UCSD-AML1 (cell line): Measurements from ENCODE around the gene COG5.

ENCODE experiments used
- DNase-seq: peaks from one replicate; lab custom pipeline; 2025; ENCODE audit not compliant: unreplicated experiment; lab: John Stamatoyannopoulos, UW

The COG5 gene

DNA sequence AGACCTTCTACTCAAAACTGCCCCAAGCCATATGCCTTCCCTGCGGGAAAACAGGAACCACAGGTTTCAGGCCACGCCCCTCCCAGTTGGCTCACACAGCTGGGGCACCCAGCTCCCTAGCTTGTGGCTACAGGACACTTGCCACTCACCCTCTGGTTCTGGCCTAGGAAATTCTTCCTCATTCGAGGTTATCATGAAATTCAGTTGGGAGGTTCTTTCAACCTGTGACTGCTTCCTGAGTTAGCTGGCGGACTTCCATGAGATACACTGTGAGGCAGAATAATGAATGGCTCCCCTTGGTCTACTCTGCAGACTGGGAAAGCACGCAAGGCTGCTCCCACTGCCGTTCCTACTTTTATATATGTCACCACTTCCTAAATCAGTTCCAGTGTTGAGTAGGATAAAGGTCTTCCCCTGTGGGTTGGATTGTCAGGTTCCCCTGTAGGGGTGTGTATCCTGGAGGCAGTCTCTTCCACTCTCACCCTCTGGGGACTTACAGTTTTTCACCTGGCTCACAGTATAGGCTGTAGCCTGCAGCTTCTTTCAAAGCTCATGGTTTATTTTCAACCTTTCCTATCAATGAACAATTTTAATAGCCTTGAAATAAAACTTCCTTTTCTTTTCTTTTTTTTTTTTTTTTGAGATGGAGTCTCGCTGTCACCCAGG, 56.9 kb downstream of the COG5 start:
- no peak for DNase-seq

DNA sequence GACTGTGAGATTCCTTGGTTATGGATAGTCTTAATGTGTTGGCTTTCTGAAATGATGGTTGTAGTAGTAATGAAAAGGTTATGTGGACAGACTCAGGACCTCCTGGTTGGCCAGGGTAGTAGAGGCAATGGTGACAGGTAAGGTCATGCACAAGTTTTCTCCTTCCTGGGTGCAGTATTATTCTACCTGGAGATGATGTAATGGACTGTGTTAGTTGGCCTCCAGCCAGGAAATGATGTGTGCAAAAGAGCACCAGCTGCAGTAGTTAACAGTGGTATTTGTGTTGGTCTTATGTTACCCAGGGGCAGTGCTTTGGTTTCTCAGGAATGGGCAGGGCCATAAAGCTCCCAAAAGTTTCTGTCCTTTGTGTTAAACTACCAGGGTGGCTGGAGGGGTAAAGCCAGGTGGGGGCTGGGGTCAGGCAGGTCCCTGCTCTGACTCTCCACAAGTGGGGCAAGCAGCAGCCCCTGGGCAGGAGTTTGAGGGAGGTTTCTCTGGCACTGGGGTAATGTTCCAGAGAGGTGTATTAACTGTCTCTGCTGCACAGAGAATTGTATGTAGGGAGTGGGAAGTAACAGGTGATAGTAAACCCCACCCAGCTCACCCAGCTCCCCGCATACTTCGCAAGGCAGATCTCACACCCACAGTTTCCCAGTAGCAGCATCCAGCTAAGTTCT, 57.6 kb downstream of the COG5 start:
- DNase-seq: no peak

DNA sequence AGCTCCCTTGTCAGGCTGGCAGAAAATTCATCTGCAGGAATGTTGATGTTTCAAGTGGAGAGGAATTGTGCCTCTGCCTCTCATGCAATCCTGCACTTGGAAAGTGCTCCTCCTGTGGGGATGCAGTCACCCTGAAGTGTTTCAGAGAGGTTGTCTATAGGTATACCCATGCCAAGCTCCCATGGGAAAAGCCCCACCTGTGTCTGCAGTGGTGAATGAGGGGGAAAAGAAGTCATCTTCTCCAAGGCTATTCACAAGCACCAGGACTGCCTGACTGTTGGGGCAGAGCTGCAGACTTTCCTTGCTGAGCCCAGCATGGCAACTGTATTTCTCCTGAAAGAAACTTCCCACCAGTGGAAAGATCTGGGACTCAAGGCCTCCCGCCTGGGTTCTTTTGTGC, 58.4 kb downstream of the COG5 start:
- no peak for DNase-seq

DNA sequence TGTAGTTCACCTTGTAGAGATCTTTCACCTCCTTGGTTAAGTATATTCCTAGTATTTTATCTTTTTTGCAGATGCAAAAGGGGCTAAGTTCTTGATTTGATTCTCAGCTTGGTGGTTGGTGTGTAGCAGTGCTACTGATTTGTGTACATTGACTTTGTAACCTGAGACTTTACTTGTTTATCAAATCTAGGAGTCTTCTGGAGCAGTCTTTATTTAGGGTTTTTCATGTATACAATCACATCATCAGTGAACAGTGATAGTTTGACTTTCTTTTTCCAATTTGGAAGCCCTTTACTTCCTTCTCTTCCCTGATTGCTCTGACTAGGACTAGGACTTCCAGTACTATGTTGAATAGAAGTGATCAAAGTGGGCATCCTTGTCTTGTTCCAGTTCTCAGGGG, 60.0 kb downstream of the COG5 start:
- DNase-seq: no peak

DNA sequence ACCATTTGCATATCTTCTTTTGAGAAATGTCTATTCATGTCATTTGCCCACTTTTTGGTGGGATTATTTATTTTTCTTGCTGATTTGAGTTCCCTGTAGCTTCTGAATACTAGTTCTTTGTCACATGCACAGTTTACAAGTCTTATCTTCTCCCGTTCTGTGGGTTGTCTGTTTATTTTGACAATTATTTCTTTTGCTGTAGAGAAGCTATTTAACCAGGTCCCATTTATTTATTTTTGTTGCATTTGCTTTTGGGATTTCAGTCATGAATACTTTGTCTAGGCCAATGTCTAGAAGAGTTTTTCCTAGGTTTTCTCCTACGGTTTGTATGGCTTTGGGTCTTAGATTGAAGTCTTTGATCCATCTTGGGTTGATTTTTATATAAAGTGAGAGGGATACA, 60.9 kb downstream of the COG5 start:
- no peak for DNase-seq

DNA sequence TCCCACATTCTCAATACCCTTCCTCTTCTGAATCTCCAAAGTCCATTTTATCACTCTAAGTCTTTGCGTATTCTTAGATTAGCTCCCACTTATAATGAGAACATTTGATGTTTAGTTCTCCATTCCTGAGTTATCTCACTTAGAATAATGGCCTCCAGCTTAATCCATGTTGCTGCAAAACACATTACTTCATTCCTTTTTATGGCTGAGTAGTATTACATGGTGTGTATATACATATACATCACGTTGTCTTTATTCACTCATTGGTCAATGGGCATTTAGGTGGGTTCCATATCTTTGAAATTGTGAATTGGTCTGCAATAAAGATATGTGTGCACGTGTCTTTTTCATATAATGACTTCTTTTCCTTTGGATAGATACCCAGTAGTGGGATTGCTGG, 61.6 kb downstream of the COG5 start:
- no peak for DNase-seq

DNA sequence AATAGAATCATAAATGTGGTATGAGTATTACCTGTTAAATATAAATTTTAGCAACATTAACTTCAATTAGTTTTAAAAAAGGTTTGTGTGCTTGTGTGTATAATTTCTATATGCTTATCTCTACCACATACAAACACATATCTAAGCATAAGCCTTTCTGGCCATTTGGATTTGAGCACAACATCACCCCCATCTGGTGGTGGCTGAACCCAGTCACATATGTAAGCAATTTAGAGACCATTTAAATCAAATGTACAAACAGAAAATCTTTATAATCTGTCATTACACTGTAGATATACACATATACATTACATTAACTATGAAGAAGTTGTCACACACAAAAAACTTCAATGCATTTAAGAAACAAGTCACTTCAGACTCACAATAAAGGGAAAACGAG, 62.1 kb downstream of the COG5 start:
- DNase-seq: peak; percentile 8

DNA sequence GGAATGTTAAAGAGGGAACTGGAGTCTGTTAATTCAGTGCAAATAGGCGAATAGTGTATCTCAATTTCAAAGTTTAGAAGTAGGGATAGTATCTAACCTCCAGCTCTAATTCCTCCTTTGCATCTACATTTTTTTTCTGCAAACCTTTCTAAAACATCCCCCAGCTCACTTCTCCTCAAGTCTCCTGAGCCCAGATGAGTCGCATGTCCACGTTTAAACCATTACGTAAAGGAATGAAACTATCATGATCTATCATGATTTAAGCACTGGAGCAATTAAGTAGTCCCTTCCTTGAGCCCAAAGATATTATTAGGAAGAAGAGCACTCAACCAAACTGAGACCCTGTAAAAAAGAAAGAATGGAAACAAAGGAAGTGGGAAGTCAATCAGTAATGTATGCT, 64.0 kb downstream of the COG5 start:
- DNase-seq: no peak

DNA sequence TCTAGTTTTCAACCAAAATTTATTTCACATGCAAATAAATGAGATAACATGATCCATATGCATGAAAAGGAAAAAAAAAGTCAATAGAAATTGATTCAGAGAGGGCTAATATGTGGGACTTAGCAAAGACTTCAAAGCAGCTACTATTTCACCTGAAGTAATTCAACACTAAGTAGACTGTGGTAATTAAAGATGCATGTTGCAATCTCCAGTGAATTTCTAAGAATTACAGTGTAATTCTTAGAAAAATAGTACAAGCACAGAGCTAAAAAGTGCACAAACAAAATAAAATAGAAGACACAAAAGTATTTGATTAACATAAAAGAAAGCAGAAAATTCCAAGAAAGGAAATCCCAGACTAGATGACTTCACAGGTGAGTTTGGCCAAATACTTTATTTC, 68.2 kb downstream of the COG5 start:
- no peak for DNase-seq

DNA sequence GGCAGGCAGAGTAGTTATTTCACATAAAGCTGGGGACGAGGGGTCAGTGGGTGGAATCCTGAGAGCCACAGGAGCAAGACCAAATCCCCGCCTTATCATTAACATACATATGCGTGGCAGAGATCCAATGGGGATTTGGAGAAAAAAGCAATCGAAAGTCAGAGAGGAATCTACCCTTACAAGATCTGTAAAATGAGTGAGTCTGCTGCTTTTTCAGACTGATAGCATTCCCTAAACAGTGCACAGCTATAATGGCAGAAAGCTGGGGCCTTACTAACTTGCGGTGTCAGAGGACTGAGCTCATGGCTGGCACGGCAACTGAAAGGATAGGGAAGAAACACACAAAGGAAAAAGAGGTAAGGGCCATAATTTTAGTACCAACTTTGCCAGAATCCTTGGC, 68.8 kb downstream of the COG5 start:
- no peak for DNase-seq

DNA sequence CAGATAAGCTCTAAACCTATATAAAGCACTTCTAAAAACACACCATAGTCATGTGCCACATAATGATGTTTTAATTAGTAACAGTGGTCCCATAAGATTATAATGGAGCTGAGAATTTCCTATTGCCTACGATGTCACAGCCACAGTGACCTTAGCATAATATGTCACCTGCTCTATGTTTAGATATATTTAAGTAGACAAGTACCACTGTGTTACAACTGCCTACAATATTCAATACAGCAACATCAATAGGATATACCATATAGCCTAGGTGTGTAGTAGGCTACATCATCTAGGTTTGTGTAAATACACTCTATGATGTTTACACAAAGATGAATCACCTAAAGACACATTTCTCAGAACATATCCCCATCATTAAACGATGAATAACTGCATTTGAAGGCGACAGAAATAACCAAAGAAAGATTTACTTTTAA, 69.4 kb downstream of the COG5 start:
- DNase-seq: no peak

DNA sequence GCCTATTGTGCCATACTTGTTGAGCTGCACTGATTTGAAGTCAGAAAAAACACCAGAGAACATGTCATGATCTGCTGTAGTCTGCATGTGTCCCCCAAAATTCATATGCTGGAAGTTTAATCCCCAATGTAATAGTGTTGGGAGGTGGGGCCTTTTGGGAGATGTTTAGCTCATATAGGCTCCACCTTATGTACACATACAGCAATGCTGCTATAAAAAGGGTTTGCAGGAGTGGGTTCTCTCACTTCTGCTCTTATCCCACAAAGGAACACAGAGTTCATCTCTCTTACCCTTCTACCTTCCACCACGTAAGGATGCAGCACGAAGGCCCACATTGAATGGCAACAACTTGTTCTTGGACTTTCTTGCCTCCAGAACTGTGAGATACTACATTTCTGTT, 70.8 kb downstream of the COG5 start:
- no peak for DNase-seq

DNA sequence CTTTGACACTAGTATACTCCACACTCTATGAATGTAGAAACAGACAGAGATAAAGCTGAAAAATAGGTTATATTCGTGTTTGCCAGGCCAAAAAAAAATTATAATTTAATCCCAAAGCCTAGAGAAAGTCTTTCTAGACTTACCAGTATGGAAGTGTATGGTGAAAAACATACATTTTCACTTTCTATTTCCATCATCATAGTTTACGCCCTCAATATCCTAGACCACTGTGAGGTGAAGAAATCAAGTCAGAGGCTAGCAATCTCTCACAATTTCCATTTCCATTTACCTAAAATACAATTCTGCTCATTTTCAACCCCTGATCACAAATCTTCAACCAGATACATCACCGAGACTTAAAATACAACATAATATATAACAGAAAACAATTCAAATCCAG, 77.7 kb downstream of the COG5 start:
- no peak for DNase-seq

DNA sequence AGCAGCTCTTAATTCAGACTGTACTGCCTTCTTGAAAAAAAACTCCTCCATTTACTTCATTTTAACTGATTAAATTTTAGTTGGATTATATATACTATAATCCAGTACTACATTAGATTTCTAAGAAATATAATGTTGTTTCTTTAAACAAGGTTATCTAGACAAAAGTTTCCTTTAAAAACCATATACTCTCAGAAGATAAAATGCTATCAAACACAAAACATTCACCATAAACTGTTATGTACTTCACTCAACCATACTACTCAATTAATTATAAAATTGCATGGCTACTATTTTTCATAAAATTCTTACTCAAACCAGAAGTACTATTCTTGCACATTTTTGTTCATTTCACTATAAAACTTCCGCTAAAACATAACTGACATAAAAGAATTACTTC, 81.1 kb downstream of the COG5 start:
- DNase-seq: no peak

DNA sequence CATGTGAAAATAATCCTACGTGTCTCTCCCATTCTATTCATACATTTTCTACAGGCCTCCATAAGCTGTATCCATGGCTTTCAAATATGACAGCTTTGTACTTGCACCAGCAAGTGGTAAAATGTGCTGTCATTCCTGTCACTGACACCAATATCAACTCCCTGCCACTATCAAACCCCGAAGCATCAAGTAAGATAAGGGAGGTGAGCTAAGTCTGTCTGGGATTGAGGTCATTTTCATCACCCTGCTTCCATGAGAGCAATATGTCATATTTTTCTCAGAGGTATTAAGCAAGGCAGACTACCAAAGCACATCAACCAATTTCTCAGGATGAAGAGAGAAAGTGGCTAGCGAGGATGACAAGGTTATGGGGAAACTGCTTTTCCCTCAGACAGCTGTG, 82.8 kb downstream of the COG5 start:
- DNase-seq: no peak

DNA sequence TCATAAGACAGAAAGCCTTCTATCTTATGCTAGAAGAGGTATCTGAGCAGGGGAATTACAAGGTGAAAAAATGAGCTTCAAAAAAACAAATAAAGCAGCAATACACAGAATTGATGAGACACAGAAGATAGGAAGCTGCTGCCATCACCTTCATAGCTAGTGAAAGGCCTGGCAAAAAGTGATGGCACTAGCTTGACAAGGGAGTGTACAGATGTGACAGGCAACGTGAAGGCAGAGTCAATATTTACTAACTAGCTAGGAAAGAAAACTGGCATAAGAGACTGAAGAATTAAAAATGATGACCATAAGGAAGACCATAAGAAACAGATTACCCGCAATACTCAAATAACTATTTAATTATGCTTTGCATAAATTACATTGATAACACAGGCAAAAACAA, 84.4 kb downstream of the COG5 start:
- DNase-seq: no peak

DNA sequence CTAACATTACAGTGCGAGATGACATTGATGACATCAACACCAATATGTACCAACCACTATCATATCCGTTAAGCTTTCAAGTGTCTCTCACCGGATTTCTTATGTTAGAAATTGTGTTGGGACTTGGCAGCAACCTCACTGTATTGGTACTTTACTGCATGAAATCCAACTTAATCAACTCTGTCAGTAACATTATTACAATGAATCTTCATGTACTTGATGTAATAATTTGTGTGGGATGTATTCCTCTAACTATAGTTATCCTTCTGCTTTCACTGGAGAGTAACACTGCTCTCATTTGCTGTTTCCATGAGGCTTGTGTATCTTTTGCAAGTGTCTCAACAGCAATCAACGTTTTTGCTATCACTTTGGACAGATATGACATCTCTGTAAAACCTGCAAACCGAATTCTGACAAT, 89.6 kb downstream of the COG5 start:
- DNase-seq: no peak

DNA sequence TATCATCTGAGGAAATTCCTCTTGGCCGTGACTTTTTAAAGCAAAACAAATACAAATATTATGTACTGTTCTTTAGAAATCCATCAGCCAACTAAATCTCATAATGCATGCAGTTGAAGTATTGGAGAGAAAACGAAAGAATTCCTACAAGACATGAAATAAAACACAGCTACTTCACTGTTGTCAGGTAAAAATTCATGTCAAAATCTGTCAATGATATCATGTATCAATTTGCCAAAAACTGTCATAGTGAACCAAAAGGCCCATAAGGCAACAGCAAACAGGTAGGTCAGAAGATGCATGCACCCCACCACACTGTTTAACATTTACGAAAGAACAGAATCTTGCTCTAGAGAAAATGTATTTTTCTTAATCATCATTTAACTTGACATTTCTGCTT, 91.6 kb downstream of the COG5 start:
- DNase-seq: no peak

DNA sequence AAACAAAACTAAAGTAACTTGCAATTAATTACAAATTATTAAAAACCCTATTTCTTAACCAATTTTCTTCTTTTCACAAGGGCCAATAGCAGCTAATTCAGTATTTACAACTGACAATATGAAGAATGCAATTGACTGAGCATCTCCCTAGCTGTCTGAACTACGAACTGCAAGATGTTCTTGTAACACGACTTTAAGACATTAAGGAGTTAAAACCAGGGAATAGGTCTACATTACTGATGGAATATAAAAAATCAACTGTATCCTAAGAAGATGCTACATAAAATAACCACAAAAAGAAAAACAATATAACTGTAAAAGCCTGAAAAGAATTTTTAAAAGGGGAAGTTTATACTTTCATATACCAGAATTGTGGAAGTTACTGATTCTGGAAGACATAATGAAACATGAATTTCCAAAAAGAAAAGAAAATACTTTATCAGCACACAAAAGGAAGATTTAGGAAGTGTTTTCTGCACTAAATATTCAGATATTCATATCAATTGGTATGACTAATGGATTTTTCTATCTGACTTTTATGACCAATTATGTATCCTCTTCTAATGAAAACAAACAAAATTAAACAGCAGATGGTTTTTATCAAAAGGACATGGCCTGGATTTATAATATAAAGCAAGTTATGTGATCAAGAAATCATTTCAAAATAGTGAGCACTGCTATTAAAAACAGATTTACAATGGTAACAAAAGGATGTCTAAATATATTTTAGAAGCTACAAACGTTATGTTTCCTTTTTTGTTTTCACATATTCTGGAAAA, 92.2 kb downstream of the COG5 start:
- DNase-seq: no peak

DNA sequence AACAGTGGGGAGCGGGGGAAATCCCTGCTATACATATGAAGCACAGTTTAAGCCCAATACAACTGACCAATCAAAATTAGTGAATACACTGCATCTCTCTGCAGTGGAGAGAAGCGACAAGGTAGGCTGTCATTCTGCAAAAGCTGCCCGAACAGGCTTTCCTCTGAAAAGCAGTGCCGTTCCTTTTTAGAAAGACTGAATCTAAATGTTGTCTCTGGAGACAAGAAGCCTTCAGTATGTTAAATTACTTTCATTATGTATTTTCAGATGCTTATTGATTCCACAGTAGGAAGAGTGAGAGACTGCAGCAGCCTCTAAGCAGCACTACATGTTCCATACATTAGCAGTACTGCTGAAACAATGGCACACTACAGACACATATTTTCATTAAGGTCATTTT, 93.8 kb downstream of the COG5 start, which contains the start of gene GPR22:
GPR22 (plus strand) TSS at position 129 of the 400 bp plus-strand sequence. CDS start 4,004 bp downstream, outside the sequence.
- no peak for DNase-seq

DNA sequence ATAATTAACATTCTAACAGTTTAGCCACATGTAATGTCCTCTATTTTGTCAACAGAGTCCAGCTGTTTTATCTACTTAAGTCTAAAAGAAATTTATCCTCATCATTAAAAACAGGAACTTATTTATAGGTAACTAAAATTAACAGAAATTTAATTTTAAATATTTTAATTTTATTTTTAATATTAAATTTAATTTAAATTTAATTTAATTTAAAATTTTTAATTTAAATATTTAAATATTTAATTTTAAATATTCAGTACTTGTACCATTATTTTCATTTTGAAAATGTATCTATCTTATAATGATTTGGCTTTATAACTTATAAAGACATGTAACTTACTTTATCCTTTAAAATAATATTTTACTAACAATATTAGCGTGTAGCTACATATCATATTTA, 94.9 kb downstream of the COG5 start:
- no peak for DNase-seq

DNA sequence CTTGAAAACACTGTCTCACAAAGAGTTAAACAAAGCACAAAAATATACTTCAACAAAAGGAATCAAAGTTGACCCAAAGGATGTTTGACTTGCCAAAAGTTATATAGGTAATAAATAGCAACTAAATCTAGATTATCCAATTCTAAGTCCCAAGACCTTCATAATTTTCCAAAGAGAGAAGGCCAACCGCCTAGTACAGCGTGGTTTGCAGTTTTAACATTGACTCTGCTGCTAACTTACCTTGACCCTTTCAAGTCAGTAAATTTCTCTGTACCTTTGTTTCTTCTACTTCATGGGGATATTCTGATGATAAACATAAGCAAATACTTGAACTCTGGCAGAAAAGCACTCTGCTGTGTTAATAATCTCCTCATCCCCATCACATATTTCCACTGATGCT, 95.7 kb downstream of the COG5 start:
- no peak for DNase-seq
